Neuronal stem cell (in vitro differentiated cells): Measurements from ENCODE around the gene PEX12.

Source experiments
- DNase-seq: peaks from one replicate; pipeline ENCODE4 v3.0.0-alpha.2; 2013; ENCODE audit warnings: low spot score
- H2AFZ ChIP-seq: one replicate; pipeline ENCODE4 v1.6.1; 2013; ENCODE audit warnings: mild to moderate bottlenecking, low read length, inconsistent platforms
- H2AK5ac ChIP-seq: 2 replicates; pipeline ENCODE4 v1.6.1; 2013; ENCODE audit warnings: low read depth, mild to moderate bottlenecking, inconsistent platforms, low read length, moderate library complexity, mixed read lengths
- H2BK120ac ChIP-seq: 2 replicates; pipeline ENCODE4 v1.6.1; 2013; ENCODE audit warnings: low read depth, mild to moderate bottlenecking, inconsistent platforms, low read length, moderate library complexity, mixed read lengths
- H2BK12ac ChIP-seq: one replicate; pipeline ENCODE4 v1.6.1; 2013; ENCODE audit warnings: low read length, inconsistent platforms
- H2BK15ac ChIP-seq: 2 replicates; pipeline ENCODE4 v1.6.1; 2013; ENCODE audit warnings: mild to moderate bottlenecking, low read length, inconsistent platforms, mixed read lengths
- H2BK5ac ChIP-seq: one replicate; pipeline ENCODE4 v1.6.1; 2013; ENCODE audit warnings: inconsistent platforms, mild to moderate bottlenecking, low read length, moderate library complexity
- H3K14ac ChIP-seq: one replicate; pipeline ENCODE4 v1.6.1; 2013; ENCODE audit warnings: low read length, inconsistent platforms
- H3K18ac ChIP-seq: 2 replicates; pipeline ENCODE4 v1.6.1; 2013; ENCODE audit warnings: low read length, inconsistent platforms
- H3K23ac ChIP-seq: 2 replicates; pipeline ENCODE4 v1.6.1; 2013; ENCODE audit warnings: low read depth, mild to moderate bottlenecking, mixed read lengths, low read length, inconsistent platforms; ENCODE audit not compliant: poor library complexity
- H3K27ac ChIP-seq: replicated peaks from 3 replicates; pipeline ENCODE4 v1.5.1; 2013; ENCODE audit warnings: low read length, inconsistent platforms
- H3K27me3 ChIP-seq, 3 experiments: 2 replicates each; pipeline ENCODE4 v1.6.1; 2013; ENCODE audit warnings: low read length in 3 of 3, mild to moderate bottlenecking in 2 of 3, inconsistent platforms in 1 of 3, low read depth in 1 of 3, mixed read lengths in 1 of 3, moderate library complexity in 1 of 3; ENCODE audit not compliant: control insufficient read depth in 3 of 3, insufficient read depth in 3 of 3
- H3K36me3 ChIP-seq, 2 donors: replicated peaks in 1 of 2; 2 replicates each; pipeline ENCODE4 v1.6.1; 2013; ENCODE audit warnings: low read length in 2 of 2; ENCODE audit not compliant: control insufficient read depth in 2 of 2, insufficient read depth in 2 of 2
- H3K4ac ChIP-seq: 2 replicates; pipeline ENCODE4 v1.6.1; 2013; ENCODE audit warnings: inconsistent platforms, mild to moderate bottlenecking, low read length, moderate library complexity
- H3K4me1 ChIP-seq, 2 donors: 1 replicate in 1 of 2; 2 replicates in 1 of 2; pipeline ENCODE4 v1.6.1; 2013; ENCODE audit warnings: low read length in 2 of 2, low read depth in 1 of 2; ENCODE audit not compliant: control insufficient read depth in 2 of 2, insufficient read depth in 1 of 2
- H3K4me2 ChIP-seq: one replicate; pipeline ENCODE4 v1.6.1; 2013; ENCODE audit warnings: mild to moderate bottlenecking, low read length, inconsistent platforms; ENCODE audit not compliant: insufficient read depth, poor library complexity, severe bottlenecking
- H3K4me3 ChIP-seq, 2 donors: 2 replicates each; pipeline ENCODE4 v1.5.1; 2013; ENCODE audit warnings: low read length in 2 of 2, mild to moderate bottlenecking in 2 of 2, inconsistent platforms in 1 of 2, moderate library complexity in 1 of 2
- H3K79me1 ChIP-seq: one replicate; pipeline ENCODE4 v1.6.1; 2013; ENCODE audit warnings: low read depth, mild to moderate bottlenecking, inconsistent platforms, low read length, moderate library complexity
- H3K9ac ChIP-seq: one replicate; pipeline ENCODE4 v1.6.1; 2013; ENCODE audit warnings: mild to moderate bottlenecking, low read depth, low read length, inconsistent platforms; ENCODE audit not compliant: poor library complexity
- H3K9me3 ChIP-seq, 2 donors: replicated peaks in 1 of 2; 2 replicates each; pipeline versions ENCODE3 to v1.6.1; 2013; ENCODE audit warnings: low read length in 2 of 2, mild to moderate bottlenecking in 2 of 2, inconsistent platforms in 1 of 2, low read depth in 1 of 2, mixed read lengths in 1 of 2, moderate library complexity in 1 of 2; ENCODE audit not compliant: control insufficient read depth in 2 of 2, insufficient read depth in 1 of 2
- H4K8ac ChIP-seq: one replicate; pipeline ENCODE4 v1.6.1; 2013; ENCODE audit warnings: low read depth, mild to moderate bottlenecking, inconsistent platforms, low read length, moderate library complexity
- H4K91ac ChIP-seq: one replicate; pipeline ENCODE4 v1.6.1; 2013; ENCODE audit warnings: low read length, low read depth, mild to moderate bottlenecking, inconsistent platforms; ENCODE audit not compliant: poor library complexity
- WGBS, 2 donors: extraction: QIAGEN DNeasy Blood & Tissue Kit; methylation state at CpG; one replicate each; pipeline ENCODE4 v1.1.7; 2013; ENCODE audit warnings: missing lambda C conversion rate in 2 of 2, mixed read lengths in 1 of 2; ENCODE audit not compliant: insufficient read length in 2 of 2, insufficient replicate concordance in 1 of 2; ENCODE audit errors: extremely low coverage in 2 of 2; 5-methylcytosine and 5-hydroxymethylcytosine counted together

PEX12 gene

GRCh38 chr17:35617505-35617904 is 39.1 kb upstream of the PEX12 start:
- DNase-seq = no peak
- Histone ChIP-seq H3K9me3 (no peaks in the 10 kb centered on the region), H3K9ac (no peak overlapping the region), H2BK120ac (no peak overlapping the region), H3K14ac (no peak overlapping the region), H2BK15ac (no peak overlapping the region), H2BK5ac (no peak overlapping the region), H3K23ac (no peak overlapping the region), H3K18ac (no peak overlapping the region), H3K79me1 (no peaks in the 10 kb centered on the region), H2BK12ac (no peak overlapping the region), H3K4me2 (no peak overlapping the region), H2AFZ (no peak overlapping the region), H3K27me3 (no peaks in the 10 kb centered on the region), H4K91ac (no peak overlapping the region), H2AK5ac (no peak overlapping the region), H3K4me1 (no peaks in the 10 kb centered on the region), H3K36me3 (peaks cover 0 to 77% of the 10 kb centered on the region in 2 donors), H3K4ac (no peak overlapping the region), H4K8ac (no peak overlapping the region), H3K27ac (no peak overlapping the region), H3K4me3 (no peak overlapping the region)
- no CpG with 5 or more reads among the region's 2 CpGs for WGBS, 2 donors

- Histone ChIP-seq H2BK12ac (no peak overlapping the region), H2BK15ac (no peak overlapping the region), H3K4me2 (no peak overlapping the region), H3K79me1 (no peaks in the 10 kb centered on the region), H2BK120ac (no peak overlapping the region), H3K4me3 (no peak overlapping the region), H3K23ac (no peak overlapping the region), H2BK5ac (no peak overlapping the region), H3K27ac (no peak overlapping the region), H3K9me3 (no peaks in the 10 kb centered on the region), H3K4me1 (no peaks in the 10 kb centered on the region), H4K8ac (no peak overlapping the region), H3K36me3 (peaks cover 0 to 78% of the 10 kb centered on the region in 2 donors), H3K14ac (no peak overlapping the region), H4K91ac (no peak overlapping the region), H3K4ac (no peak overlapping the region), H3K18ac (no peak overlapping the region), H2AFZ (no peak overlapping the region), H3K27me3 (no peaks in the 10 kb centered on the region), H2AK5ac (no peak overlapping the region), H3K9ac (no peak overlapping the region)
- no peak for DNase-seq
- WGBS, 2 donors = no CpG with 5 or more reads among the region's 7 CpGs
Observed at GRCh38 chr17:35616536-35616935, 38.2 kb upstream of the PEX12 start.

- no CpG with 5 or more reads among the region's 3 CpGs for WGBS, 2 donors
- H3K18ac ChIP-seq = no peak overlapping the region
- H3K9me3 ChIP-seq = no peaks in the 10 kb centered on the region
- no peak overlapping the region for H4K91ac ChIP-seq
- no peak overlapping the region for H4K8ac ChIP-seq
- no peak overlapping the region for H2AFZ ChIP-seq
- no peak overlapping the region for H2BK15ac ChIP-seq
- H3K4me2 ChIP-seq = no peak overlapping the region
- H3K9ac ChIP-seq = no peak overlapping the region
- DNase-seq = no peak
- H3K79me1 ChIP-seq = no peaks in the 10 kb centered on the region
- H2AK5ac ChIP-seq = no peak overlapping the region
- H2BK5ac ChIP-seq = no peak overlapping the region
- no peak overlapping the region for H3K27ac ChIP-seq
- no peak overlapping the region for H3K23ac ChIP-seq
- H3K4me3 ChIP-seq = no peak overlapping the region
- H3K27me3 ChIP-seq = no peaks in the 10 kb centered on the region
- H3K4me1 ChIP-seq = no peaks in the 10 kb centered on the region
- H3K14ac ChIP-seq = no peak overlapping the region
- H3K4ac ChIP-seq = no peak overlapping the region
- H3K36me3 ChIP-seq = peaks cover 0 to 86% of the 10 kb centered on the region in 2 donors
- no peak overlapping the region for H2BK12ac ChIP-seq
- H2BK120ac ChIP-seq = no peak overlapping the region
Observed at GRCh38 chr17:35614810-35615209, 36.4 kb upstream of the PEX12 start.

GRCh38 chr17:35612924-35613521 is 34.7 kb upstream of the PEX12 start:
- peak; percentile 51 for DNase-seq
- peaks cover 4 to 87% of the 10 kb centered on the region in 2 donors for H3K36me3 ChIP-seq

More at GRCh38 chr17:35612924-35613521, 34.7 kb upstream of the PEX12 start:
- Histone ChIP-seq H3K4me2 (no peak overlapping the region), H2AFZ (no peak overlapping the region), H2AK5ac (no peak overlapping the region), H3K18ac (no peak overlapping the region), H4K8ac (no peak overlapping the region), H2BK15ac (no peak overlapping the region), H3K4me1 (no peaks in the 10 kb centered on the region), H3K27ac (no peak overlapping the region), H3K9me3 (no peaks in the 10 kb centered on the region), H3K79me1 (no peaks in the 10 kb centered on the region), H3K4ac (no peak overlapping the region), H3K4me3 (no peak overlapping the region), H3K23ac (no peak overlapping the region), H2BK12ac (no peak overlapping the region), H2BK5ac (no peak overlapping the region), H3K9ac (no peak overlapping the region), H3K14ac (no peak overlapping the region), H3K27me3 (no peaks in the 10 kb centered on the region), H4K91ac (no peak overlapping the region), H2BK120ac (no peak overlapping the region)
- WGBS, 2 donors = no CpG with 5 or more reads among the region's 2 CpGs
